Measurements from ENCODE around the gene YAF2. TPM values are rescaled to one million over a fixed set of nuclear protein-coding genes. Genes with fewer than 3 reads are reported as not detected.

Gene YAF2
- total and polyA plus RNA-seq, 2 of the 13 experiments (the other 11 are each of a cell fraction or from before 2014, with no cell fraction given), result 8.4 to 11.7 TPM

- TF ChIP-seq CEBPZ (IDR thresholded peaks at IDR 0.05; ENCODE audit: low read length) (no peak), GATA4 (IDR thresholded peaks at IDR 0.05; ENCODE audit: borderline replicate concordance, low read depth) (no peak), TBX2 (CRISPR knock-in tag; IDR thresholded peaks at IDR 0.05; ENCODE audit: borderline replicate concordance) (peak; percentile 58; the same call in 1 of the 2 replicates), ZNF850 (CRISPR knock-in tag; conservative IDR thresholded peaks at IDR 0.05) (no peak), ZNF614 (CRISPR knock-in tag; IDR thresholded peaks at IDR 0.05; ENCODE audit: borderline replicate concordance) (peak; percentile 54; the same call in 1 of the 2 replicates), HINFP (CRISPR knock-in tag; IDR thresholded peaks at IDR 0.05; ENCODE audit: low read depth) (peak; percentile 64; the same call in 1 of the 2 replicates), ZNF883 (CRISPR knock-in tag; IDR thresholded peaks at IDR 0.05; ENCODE audit: not compliant biosample characterization) (peak; percentile 38), ZNF556 (CRISPR knock-in tag; IDR thresholded peaks at IDR 0.05; ENCODE audit: borderline replicate concordance) (no peak), RELA (CRISPR knock-in tag; IDR thresholded peaks at IDR 0.05) (no peak), ZNF276 (CRISPR knock-in tag; IDR thresholded peaks at IDR 0.05; ENCODE audit: low read depth) (no peak), SP5 (CRISPR knock-in tag; IDR thresholded peaks at IDR 0.05; ENCODE audit: borderline replicate concordance, low read depth) (no peak), BRF2 (CRISPR knock-in tag; IDR thresholded peaks at IDR 0.05) (no peak), ZBTB3 (CRISPR knock-in tag; IDR thresholded peaks at IDR 0.05; ENCODE audit: borderline replicate concordance, low read depth) (no peak), ARHGAP35 (CRISPR knock-in tag; IDR thresholded peaks at IDR 0.05; ENCODE audit: borderline replicate concordance) (no peak), MIXL1 (CRISPR knock-in tag; IDR thresholded peaks at IDR 0.05) (no peak), ZNF546 (CRISPR knock-in tag; conservative IDR thresholded peaks at IDR 0.05) (no peak), ZNF678 (CRISPR knock-in tag; IDR thresholded peaks at IDR 0.05) (no peak), GMEB1 (CRISPR knock-in tag; IDR thresholded peaks at IDR 0.05; ENCODE audit: borderline replicate concordance) (peak; percentile 50; the same call in 1 of the 2 replicates)
Measured at GRCh38 chr12:42237052-42237852, 796 bp downstream of the YAF2 start (continued).

Measured in HepG2 (cell line).